ENCODE results near the gene RAB11FIP4. TPM values are rescaled to one million over a fixed set of nuclear protein-coding genes. Genes with fewer than 3 reads are reported as not detected.

The RAB11FIP4 gene
- total and polyA plus RNA-seq, 4 experiments from 2014 or later = 8.3 to 47.4 (median 30.0) TPM

- no peaks in the 10 kb centered on the region for H3K36me3 ChIP-seq (ENCODE audit: insufficient read depth, low read length)
- H3K4me3 Mint-ChIP-seq = no peak overlapping the region
- ChIA-PET POLR2A (ENCODE audit: partially characterized antibody) (no interaction called here), CTCF (ENCODE audit: partially characterized antibody) (interaction anchor here (0.6 kb wide), 1 partner anchor 286 kb away, joined by 3 read pairs; no protein-coding TSS in a partner anchor)
- DNase-seq = no peak
- peaks cover 3 to 8% of the 10 kb centered on the region in 2 donors for H3K27me3 Mint-ChIP-seq
- H3K4me3 ChIP-seq (ENCODE audit: low read length in 2 of 2) = no peak overlapping the region
- peaks cover 0 to 2% (median 0%) of the 10 kb centered on the region in 8 donors for H3K9me3 Mint-ChIP-seq
- peaks cover 0 to 12% (median 4%) of the 10 kb centered on the region in 4 donors for H3K4me1 Mint-ChIP-seq
- H3K27ac ChIP-seq (ENCODE audit: low read depth, low read length) = no peak overlapping the region
- H3K4me1 ChIP-seq (ENCODE audit: insufficient read depth, low read length) = no peaks in the 10 kb centered on the region
- H3K27me3 ChIP-seq (ENCODE audit: insufficient read depth, low read length) = no peaks in the 10 kb centered on the region
- no peak overlapping the region for H3K27ac Mint-ChIP-seq
- intact Hi-C loops (cut with micrococcal nuclease) = no loop called here
- H3K36me3 Mint-ChIP-seq = no peaks in the 10 kb centered on the region
- no peaks in the 10 kb centered on the region for H3K9me3 ChIP-seq (ENCODE audit: control insufficient read depth in 1 of 2, low read length in 2 of 2)
Observed at GRCh38 chr17:31564883-31565301, 173.4 kb downstream of the RAB11FIP4 start.

GRCh38 chr17:31565652-31566051, 174.2 kb downstream of the RAB11FIP4 start:
- DNase-seq = no peak
- H3K4me3 Mint-ChIP-seq = no peak overlapping the region
- H3K36me3 ChIP-seq (ENCODE audit: insufficient read depth, low read length) = no peaks in the 10 kb centered on the region
- H3K27ac ChIP-seq (ENCODE audit: low read depth, low read length) = no peak overlapping the region
- no peaks in the 10 kb centered on the region for H3K27me3 ChIP-seq (ENCODE audit: insufficient read depth, low read length)
- H3K4me3 ChIP-seq (ENCODE audit: low read length in 2 of 2) = no peak overlapping the region
- ChIA-PET CTCF (ENCODE audit: partially characterized antibody) (interaction anchor here (0.6 to 1.1 kb wide), 2 partner anchors 32 to 287 kb away, joined by 3 to 4 read pairs; no protein-coding TSS in a partner anchor), POLR2A (ENCODE audit: partially characterized antibody) (no interaction called here)
- H3K4me1 ChIP-seq (ENCODE audit: insufficient read depth, low read length) = no peaks in the 10 kb centered on the region
- H3K9me3 Mint-ChIP-seq = peaks cover 0 to 2% (median 0%) of the 10 kb centered on the region in 8 donors
- intact Hi-C loops (cut with micrococcal nuclease) = no loop called here
- peaks cover 0 to 5% (median 4%) of the 10 kb centered on the region in 4 donors for H3K4me1 Mint-ChIP-seq
- peaks cover 3 to 8% of the 10 kb centered on the region in 2 donors for H3K27me3 Mint-ChIP-seq
- no peaks in the 10 kb centered on the region for H3K36me3 Mint-ChIP-seq
- H3K9me3 ChIP-seq (ENCODE audit: control insufficient read depth in 1 of 2, low read length in 2 of 2) = no peaks in the 10 kb centered on the region
- no peak overlapping the region for H3K27ac Mint-ChIP-seq

- Mint-ChIP-seq H3K4me1 (peaks cover 0 to 5% (median 1%) of the 10 kb centered on the region in 4 donors), H3K9me3 (peaks cover 0 to 2% (median 0%) of the 10 kb centered on the region in 8 donors), H3K27me3 (peaks cover 3 to 5% of the 10 kb centered on the region in 2 donors), H3K36me3 (no peaks in the 10 kb centered on the region), H3K4me3 (no peak overlapping the region), H3K27ac (no peak overlapping the region)
- DNase-seq = no peak
- no peak overlapping the region for H3K4me3 ChIP-seq (ENCODE audit: low read length in 2 of 2)
- no peaks in the 10 kb centered on the region for H3K4me1 ChIP-seq (ENCODE audit: insufficient read depth, low read length)
- no peaks in the 10 kb centered on the region for H3K27me3 ChIP-seq (ENCODE audit: insufficient read depth, low read length)
- no peaks in the 10 kb centered on the region for H3K36me3 ChIP-seq (ENCODE audit: insufficient read depth, low read length)
- ChIA-PET CTCF (ENCODE audit: partially characterized antibody) (interaction anchor here (1.1 kb wide), 1 partner anchor 32 kb away, joined by 4 read pairs; no protein-coding TSS in a partner anchor), POLR2A (ENCODE audit: partially characterized antibody) (no interaction called here)
- H3K27ac ChIP-seq (ENCODE audit: low read depth, low read length) = no peak overlapping the region
- intact Hi-C loops (cut with micrococcal nuclease) = no loop called here
- H3K9me3 ChIP-seq (ENCODE audit: control insufficient read depth in 1 of 2, low read length in 2 of 2) = no peaks in the 10 kb centered on the region
Observed at GRCh38 chr17:31566247-31566991, 174.9 kb downstream of the RAB11FIP4 start.

- no peak overlapping the region for H3K4me3 ChIP-seq (ENCODE audit: low read length in 2 of 2)
- intact Hi-C loops (cut with micrococcal nuclease) = no loop called here
- DNase-seq = no peak
- Mint-ChIP-seq H3K27me3 (peaks cover 0 to 4% of the 10 kb centered on the region in 2 donors), H3K9me3 (peaks cover 0 to 2% (median 0%) of the 10 kb centered on the region in 8 donors), H3K4me3 (no peak overlapping the region), H3K27ac (no peak overlapping the region), H3K36me3 (no peaks in the 10 kb centered on the region), H3K4me1 (peaks cover 0 to 3% (median under 1%) of the 10 kb centered on the region in 4 donors)
- H3K27ac ChIP-seq (ENCODE audit: low read depth, low read length) = no peak overlapping the region
- no peaks in the 10 kb centered on the region for H3K4me1 ChIP-seq (ENCODE audit: insufficient read depth, low read length)
- no peaks in the 10 kb centered on the region for H3K27me3 ChIP-seq (ENCODE audit: insufficient read depth, low read length)
- POLR2A ChIA-PET (ENCODE audit: partially characterized antibody) = no interaction called here
- no peaks in the 10 kb centered on the region for H3K36me3 ChIP-seq (ENCODE audit: insufficient read depth, low read length)
- H3K9me3 ChIP-seq (ENCODE audit: control insufficient read depth in 1 of 2, low read length in 2 of 2) = no peaks in the 10 kb centered on the region
- CTCF ChIA-PET (ENCODE audit: partially characterized antibody) = interaction anchor here (1.1 kb wide), 1 partner anchor 33 kb away, joined by 4 read pairs; no protein-coding TSS in a partner anchor
Observed at GRCh38 chr17:31566992-31567373, 175.5 kb downstream of the RAB11FIP4 start.

GRCh38 chr17:31568121-31568520, 176.6 kb downstream of the RAB11FIP4 start:
- no peak overlapping the region for H3K27ac Mint-ChIP-seq
- peaks cover 0 to 2% (median 0%) of the 10 kb centered on the region in 8 donors for H3K9me3 Mint-ChIP-seq
- ChIA-PET CTCF (ENCODE audit: partially characterized antibody) (no interaction called here), POLR2A (ENCODE audit: partially characterized antibody) (no interaction called here)
- H3K4me3 ChIP-seq (ENCODE audit: low read length in 2 of 2) = no peak overlapping the region
- no peaks in the 10 kb centered on the region for H3K9me3 ChIP-seq (ENCODE audit: control insufficient read depth in 1 of 2, low read length in 2 of 2)
- H3K27me3 Mint-ChIP-seq = peaks cover 0 to 4% of the 10 kb centered on the region in 2 donors
- intact Hi-C loops (cut with micrococcal nuclease) = no loop called here
- no peak for DNase-seq
- H3K27me3 ChIP-seq (ENCODE audit: insufficient read depth, low read length) = no peaks in the 10 kb centered on the region
- H3K4me3 Mint-ChIP-seq = no peak overlapping the region
- H3K27ac ChIP-seq (ENCODE audit: low read depth, low read length) = no peak overlapping the region
- peaks cover 0 to 3% (median 0%) of the 10 kb centered on the region in 4 donors for H3K4me1 Mint-ChIP-seq
- no peaks in the 10 kb centered on the region for H3K36me3 Mint-ChIP-seq
- no peaks in the 10 kb centered on the region for H3K4me1 ChIP-seq (ENCODE audit: insufficient read depth, low read length)
- no peaks in the 10 kb centered on the region for H3K36me3 ChIP-seq (ENCODE audit: insufficient read depth, low read length)

- ChIA-PET CTCF (ENCODE audit: partially characterized antibody) (no interaction called here), POLR2A (ENCODE audit: partially characterized antibody) (no interaction called here)
- no peaks in the 10 kb centered on the region for H3K9me3 ChIP-seq (ENCODE audit: control insufficient read depth in 1 of 2, low read length in 2 of 2)
- Mint-ChIP-seq H3K4me3 (no peak overlapping the region), H3K9me3 (peaks cover 0 to 2% (median 0%) of the 10 kb centered on the region in 8 donors), H3K4me1 (peaks cover 0 to 3% (median 0%) of the 10 kb centered on the region in 4 donors), H3K27me3 (peaks cover 0 to 4% of the 10 kb centered on the region in 2 donors), H3K36me3 (no peaks in the 10 kb centered on the region), H3K27ac (no peak overlapping the region)
- H3K27ac ChIP-seq (ENCODE audit: low read depth, low read length) = no peak overlapping the region
- DNase-seq = no peak
- no peak overlapping the region for H3K4me3 ChIP-seq (ENCODE audit: low read length in 2 of 2)
- H3K27me3 ChIP-seq (ENCODE audit: insufficient read depth, low read length) = no peaks in the 10 kb centered on the region
- H3K36me3 ChIP-seq (ENCODE audit: insufficient read depth, low read length) = no peaks in the 10 kb centered on the region
- intact Hi-C loops (cut with micrococcal nuclease) = no loop called here
- H3K4me1 ChIP-seq (ENCODE audit: insufficient read depth, low read length) = no peaks in the 10 kb centered on the region
Observed at GRCh38 chr17:31568539-31568938, 177.1 kb downstream of the RAB11FIP4 start.

GRCh38 chr17:31570231-31570630, 178.8 kb downstream of the RAB11FIP4 start:
- no peak overlapping the region for H3K4me3 Mint-ChIP-seq
- CTCF ChIA-PET (ENCODE audit: partially characterized antibody) = no interaction called here
- no peaks in the 10 kb centered on the region for H3K9me3 Mint-ChIP-seq
- Histone ChIP-seq H3K27ac (ENCODE audit: low read depth, low read length) (no peak overlapping the region), H3K36me3 (ENCODE audit: insufficient read depth, low read length) (no peaks in the 10 kb centered on the region), H3K4me3 (ENCODE audit: low read length in 2 of 2) (no peak overlapping the region), H3K4me1 (ENCODE audit: insufficient read depth, low read length) (no peaks in the 10 kb centered on the region), H3K27me3 (ENCODE audit: insufficient read depth, low read length) (no peaks in the 10 kb centered on the region), H3K9me3 (ENCODE audit: control insufficient read depth in 1 of 2, low read length in 2 of 2) (no peaks in the 10 kb centered on the region)
- peak overlapping the region in 1 of 7 donors; percentile 66 for H3K27ac Mint-ChIP-seq
- DNase-seq = no peak
- peaks cover 0 to 4% of the 10 kb centered on the region in 2 donors for H3K27me3 Mint-ChIP-seq
- POLR2A ChIA-PET (ENCODE audit: partially characterized antibody) = no interaction called here
- H3K4me1 Mint-ChIP-seq = peaks cover 0 to 3% (median 0%) of the 10 kb centered on the region in 4 donors
- no peaks in the 10 kb centered on the region for H3K36me3 Mint-ChIP-seq
- intact Hi-C loops (cut with micrococcal nuclease) = no loop called here
